H9 (cell line): Measurements from ENCODE around the gene KCNK1. TPM values are rescaled to one million over a fixed set of nuclear protein-coding genes. Genes with fewer than 3 reads are reported as not detected.

Experiments
- DNase-seq: peaks from one replicate; pipeline ENCODE4 v3.0.0-alpha.2; 2017
- H2AFZ ChIP-seq: one replicate; pipeline ENCODE4 v1.6.1; 2013; ENCODE audit warnings: mild to moderate bottlenecking, low read length, control low read depth, moderate library complexity
- H2AK5ac ChIP-seq: 2 replicates; pipeline ENCODE4 v1.6.1; 2013; ENCODE audit warnings: low read length, control low read depth, mixed read lengths; ENCODE audit not compliant: insufficient read length
- H2BK120ac ChIP-seq: one replicate; pipeline ENCODE4 v1.6.1; 2013; ENCODE audit warnings: low read depth, mild to moderate bottlenecking, low read length, control low read depth, inconsistent platforms; ENCODE audit not compliant: poor library complexity, severe bottlenecking
- H2BK12ac ChIP-seq: 2 replicates; pipeline ENCODE4 v1.6.1; 2013; ENCODE audit warnings: low read length, control low read depth, mixed read lengths, low read depth; ENCODE audit not compliant: insufficient read length
- H2BK15ac ChIP-seq: 2 replicates; pipeline ENCODE4 v1.6.1; 2013; ENCODE audit warnings: low read depth, low read length, control low read depth
- H2BK20ac ChIP-seq: one replicate; pipeline ENCODE4 v1.6.1; 2013; ENCODE audit warnings: low read depth, mild to moderate bottlenecking, low read length, control low read depth, inconsistent platforms; ENCODE audit not compliant: poor library complexity, severe bottlenecking
- H2BK5ac ChIP-seq: 2 replicates; pipeline ENCODE4 v1.6.1; 2013; ENCODE audit warnings: low read length, control low read depth, mixed read lengths; ENCODE audit not compliant: insufficient read length
- H3K14ac ChIP-seq: 2 replicates; pipeline ENCODE4 v1.6.1; 2013; ENCODE audit warnings: low read length, control low read depth; ENCODE audit not compliant: insufficient read depth
- H3K18ac ChIP-seq: 2 replicates; pipeline ENCODE4 v1.6.1; 2013; ENCODE audit warnings: low read depth, mild to moderate bottlenecking, mixed read lengths, low read length, control low read depth; ENCODE audit not compliant: insufficient read length
- H3K23ac ChIP-seq: 2 replicates; pipeline ENCODE4 v1.6.1; 2013; ENCODE audit warnings: low read length, control low read depth, mixed read lengths, low read depth; ENCODE audit not compliant: insufficient read length
- H3K23me2 ChIP-seq: 2 replicates; pipeline ENCODE4 v1.6.1; 2013; ENCODE audit warnings: low read depth, mild to moderate bottlenecking, mixed read lengths, low read length, control low read depth; ENCODE audit not compliant: insufficient read length, poor library complexity, severe bottlenecking
- H3K27ac ChIP-seq: 2 replicates; pipeline ENCODE4 v1.5.1; 2013; ENCODE audit warnings: low read length, control low read depth, mixed read lengths, low read depth; ENCODE audit not compliant: insufficient read length
- H3K27me3 ChIP-seq: 2 replicates; pipeline ENCODE4 v1.6.1; 2013; ENCODE audit warnings: low read length, control low read depth, inconsistent platforms; ENCODE audit not compliant: insufficient read depth
- H3K4ac ChIP-seq: 2 replicates; pipeline ENCODE4 v1.6.1; 2013; ENCODE audit warnings: low read depth, mild to moderate bottlenecking, control low read depth, inconsistent platforms, low read length, moderate library complexity
- H3K4me1 ChIP-seq: 2 replicates; pipeline ENCODE4 v1.6.1; 2013; ENCODE audit warnings: low read length, control low read depth, inconsistent platforms; ENCODE audit not compliant: insufficient read depth
- H3K4me2 ChIP-seq: 2 replicates; pipeline ENCODE4 v1.6.1; 2013; ENCODE audit warnings: low read length, control low read depth, mixed read lengths; ENCODE audit not compliant: insufficient read length, insufficient read depth
- H3K56ac ChIP-seq: 2 replicates; pipeline ENCODE4 v1.6.1; 2013; ENCODE audit warnings: low read depth, mild to moderate bottlenecking, mixed read lengths, low read length, control low read depth; ENCODE audit not compliant: insufficient read length
- H3K79me1 ChIP-seq: 2 replicates; pipeline ENCODE4 v1.6.1; 2013; ENCODE audit warnings: low read depth, mild to moderate bottlenecking, moderate library complexity, low read length, control low read depth, inconsistent platforms; ENCODE audit not compliant: insufficient read depth, poor library complexity, severe bottlenecking
- H3K79me2 ChIP-seq: 2 replicates; pipeline ENCODE4 v1.6.1; 2013; ENCODE audit warnings: low read length, control low read depth, inconsistent platforms; ENCODE audit not compliant: insufficient read depth
- H3K9ac ChIP-seq: 2 replicates; pipeline ENCODE4 v1.6.1; 2013; ENCODE audit warnings: low read length, control low read depth, mixed read lengths; ENCODE audit not compliant: insufficient read length; ENCODE audit errors: extremely low read depth
- H3K9me3 ChIP-seq: one replicate; pipeline ENCODE4 v1.6.1; 2013; ENCODE audit warnings: low read depth, low read length, inconsistent platforms; ENCODE audit not compliant: control insufficient read depth
- H3T11ph ChIP-seq: one replicate; pipeline ENCODE4 v1.6.1; 2013; ENCODE audit warnings: mild to moderate bottlenecking, low read length, control low read depth, inconsistent platforms
- H4K20me1 ChIP-seq: one replicate; pipeline ENCODE4 v1.6.1; 2013; ENCODE audit not compliant: control insufficient read depth, insufficient read length, insufficient read depth
- H4K5ac ChIP-seq: 2 replicates; pipeline ENCODE4 v1.6.1; 2013; ENCODE audit warnings: low read depth, mild to moderate bottlenecking, mixed read lengths, low read length, control low read depth; ENCODE audit not compliant: insufficient read length
- H4K8ac ChIP-seq: replicated peaks from 2 replicates; pipeline ENCODE4 v1.6.1; 2013; ENCODE audit warnings: low read length, control low read depth, mixed read lengths, low read depth; ENCODE audit not compliant: insufficient read length
- H4K91ac ChIP-seq: 2 replicates; pipeline ENCODE4 v1.6.1; 2013; ENCODE audit warnings: low read depth, mild to moderate bottlenecking, moderate library complexity, mixed read lengths, low read length, control low read depth; ENCODE audit not compliant: insufficient read length
- H3K27ac Mint-ChIP-seq, 3 experiments: 2 replicates in 2 of 3; 3 replicates in 1 of 3; pipeline ENCODE4 v1.8.0; 2020 to 2021; ENCODE audit warnings: mixed read lengths in 3 of 3, mild to moderate bottlenecking in 1 of 3, moderate library complexity in 1 of 3
- H3K27me3 Mint-ChIP-seq: 2 replicates; pipeline ENCODE4 v1.8.0; 2021; ENCODE audit warnings: low read depth, mild to moderate bottlenecking, moderate library complexity, mixed read lengths
- H3K36me3 Mint-ChIP-seq, 3 experiments: 2 replicates in 2 of 3; 3 replicates in 1 of 3; pipeline ENCODE4 v1.8.0; 2020 to 2021; ENCODE audit warnings: low read depth in 3 of 3, mixed read lengths in 3 of 3; ENCODE audit not compliant: insufficient read depth in 1 of 3
- H3K4me1 Mint-ChIP-seq, 2 experiments: 2 replicates each; pipeline ENCODE4 v1.8.0; 2020; ENCODE audit warnings: mixed read lengths in 2 of 2
- H3K4me3 Mint-ChIP-seq, 2 experiments: 2 replicates in 1 of 2; 3 replicates in 1 of 2; pipeline ENCODE4 v1.8.0; 2020 to 2021; ENCODE audit warnings: mild to moderate bottlenecking in 2 of 2, mixed read lengths in 2 of 2, moderate library complexity in 1 of 2
- H3K9me3 Mint-ChIP-seq, 2 experiments: 2 replicates in 1 of 2; 3 replicates in 1 of 2; pipeline ENCODE4 v1.8.0; 2020; ENCODE audit warnings: mild to moderate bottlenecking in 2 of 2, mixed read lengths in 2 of 2, moderate library complexity in 1 of 2
- WGBS: extraction: QIAGEN DNeasy Blood & Tissue Kit; methylation state at CpG from one replicate; pipeline ENCODE4 v1.1.7; 2013; ENCODE audit warnings: missing lambda C conversion rate, low lambda C conversion rate, mixed read lengths; ENCODE audit not compliant: insufficient read length; ENCODE audit errors: extremely low coverage; 5-methylcytosine and 5-hydroxymethylcytosine counted together
- total RNA-seq: library from RNA; stranded (reverse); gene quantifications from 2 replicates; pipeline ENCODE4 v1.2.1, GENCODE V29; 2021
- TF ChIP-seq, protein P1 (sequence below): fragments of 200-600 bp; sonication (generic); conservative IDR thresholded peaks from 3 replicates; pipeline ENCODE4 v1.8.0; 2021; ENCODE audit warnings: antibody characterized with exemption, mild to moderate bottlenecking

KCNK1 gene
- total RNA-seq, 1 experiment from 2014 or later = 9.9 TPM

DNA sequence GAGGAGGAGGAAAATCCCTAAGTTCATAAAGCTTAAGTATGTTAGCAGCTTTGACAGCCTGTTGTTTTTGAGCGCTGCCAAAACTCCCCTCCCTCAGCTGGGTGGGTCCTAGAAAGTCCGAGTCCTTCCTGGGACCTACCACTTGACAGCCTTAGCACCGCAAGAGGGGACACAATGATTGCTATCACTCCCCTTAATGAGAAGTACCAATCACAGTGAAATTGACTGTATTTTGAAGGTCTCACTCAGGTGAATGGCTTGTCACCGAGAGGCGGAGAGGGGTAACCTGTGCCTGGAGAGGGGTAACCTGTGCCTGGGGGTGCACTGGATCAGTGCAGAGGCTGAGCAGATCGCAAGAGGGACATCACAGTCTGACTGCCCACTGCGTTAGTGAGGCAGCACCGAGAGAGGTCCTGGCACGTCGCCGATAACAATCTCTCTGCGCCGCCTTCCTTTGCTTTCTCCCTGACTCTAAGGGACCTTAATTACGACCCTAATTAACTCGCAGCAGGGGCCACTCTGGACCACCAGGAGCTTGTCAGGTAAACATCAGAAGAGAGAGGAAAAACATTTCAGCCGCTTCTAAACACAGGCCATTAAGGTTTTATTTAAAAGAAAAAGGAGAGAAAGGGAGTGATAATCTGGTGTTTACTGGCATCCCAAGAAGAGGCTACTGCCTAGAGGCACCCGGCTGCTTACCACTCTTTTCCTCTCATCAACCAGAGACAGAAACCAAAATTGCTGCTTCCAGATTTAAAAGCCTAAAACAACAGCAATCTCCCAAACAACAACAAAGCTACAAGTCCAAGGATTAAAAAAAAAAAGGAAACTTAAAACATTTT lies 25.7 kb upstream of the KCNK1 start:
- Mint-ChIP-seq H3K4me1 (peaks cover 10 to 19% of the 10 kb centered on the region in 2 experiments), H3K4me3 (peak overlapping the region; percentile 1 to 72; a peak in 4 of 5 replicates), H3K27ac (peak overlapping the region in 2 of 3 experiments; percentile 11 to 91; a peak in 3 of 7 replicates), H3K36me3 (no peaks in the 10 kb centered on the region), H3K9me3 (peaks cover 0 to 4% of the 10 kb centered on the region in 2 experiments; a peak in 2 of 5 replicates), H3K27me3 (peaks cover 17% of the 10 kb centered on the region)
- TF ChIP-seq, protein P1, sequence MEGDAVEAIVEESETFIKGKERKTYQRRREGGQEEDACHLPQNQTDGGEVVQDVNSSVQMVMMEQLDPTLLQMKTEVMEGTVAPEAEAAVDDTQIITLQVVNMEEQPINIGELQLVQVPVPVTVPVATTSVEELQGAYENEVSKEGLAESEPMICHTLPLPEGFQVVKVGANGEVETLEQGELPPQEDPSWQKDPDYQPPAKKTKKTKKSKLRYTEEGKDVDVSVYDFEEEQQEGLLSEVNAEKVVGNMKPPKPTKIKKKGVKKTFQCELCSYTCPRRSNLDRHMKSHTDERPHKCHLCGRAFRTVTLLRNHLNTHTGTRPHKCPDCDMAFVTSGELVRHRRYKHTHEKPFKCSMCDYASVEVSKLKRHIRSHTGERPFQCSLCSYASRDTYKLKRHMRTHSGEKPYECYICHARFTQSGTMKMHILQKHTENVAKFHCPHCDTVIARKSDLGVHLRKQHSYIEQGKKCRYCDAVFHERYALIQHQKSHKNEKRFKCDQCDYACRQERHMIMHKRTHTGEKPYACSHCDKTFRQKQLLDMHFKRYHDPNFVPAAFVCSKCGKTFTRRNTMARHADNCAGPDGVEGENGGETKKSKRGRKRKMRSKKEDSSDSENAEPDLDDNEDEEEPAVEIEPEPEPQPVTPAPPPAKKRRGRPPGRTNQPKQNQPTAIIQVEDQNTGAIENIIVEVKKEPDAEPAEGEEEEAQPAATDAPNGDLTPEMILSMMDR = no peak
- no peak overlapping the region for H2AK5ac ChIP-seq
- H3T11ph ChIP-seq = no peak overlapping the region
- no peak overlapping the region for H4K91ac ChIP-seq
- no CpG with 5 or more reads among the region's 17 CpGs for WGBS
- H3K79me1 ChIP-seq = no peaks in the 10 kb centered on the region
- H2BK120ac ChIP-seq = no peak overlapping the region
- no peak overlapping the region for H2BK15ac ChIP-seq
- no peak overlapping the region for H3K4ac ChIP-seq
- no peaks in the 10 kb centered on the region for H3K9me3 ChIP-seq
- H4K5ac ChIP-seq = no peak overlapping the region
- no peak overlapping the region for H2BK12ac ChIP-seq
- no peak overlapping the region for H3K27ac ChIP-seq
- no peaks in the 10 kb centered on the region for H3K27me3 ChIP-seq
- H3K4me2 ChIP-seq = peak overlapping the region; percentile 0
- no peak overlapping the region for H2BK5ac ChIP-seq
- no peaks in the 10 kb centered on the region for H3K23me2 ChIP-seq
- no peak overlapping the region for H3K56ac ChIP-seq
- H2AFZ ChIP-seq = peak overlapping the region; percentile 14
- H3K79me2 ChIP-seq = no peaks in the 10 kb centered on the region
- no peak overlapping the region for H2BK20ac ChIP-seq
- H3K23ac ChIP-seq = no peak overlapping the region
- no peak overlapping the region for H3K14ac ChIP-seq
- peak; percentile 69 for DNase-seq
- no peak overlapping the region for H4K8ac ChIP-seq
- no peaks in the 10 kb centered on the region for H4K20me1 ChIP-seq
- H3K4me1 ChIP-seq = no peaks in the 10 kb centered on the region
- H3K18ac ChIP-seq = no peak overlapping the region
- H3K9ac ChIP-seq = no peak overlapping the region
